Measurements from ENCODE around the gene AGXT.
"Not testable (repeated sequence)": the region's sequence is repeated elsewhere in the genome, so short reads cannot be mapped to it uniquely, and the experiment has no call there.

The AGXT gene

GRCh38 chr2:240839152-240840143, 29.2 kb upstream of the AGXT start:
- no peak for DNase-seq (ENCODE audit: low read depth, low spot score)

GRCh38 chr2:240840435-240841060, 28.1 kb upstream of the AGXT start:
- no peak for DNase-seq (ENCODE audit: low read depth, low spot score)

GRCh38 chr2:240846309-240846708, 22.3 kb upstream of the AGXT start:
- not testable (repeated sequence) for DNase-seq (ENCODE audit: low read depth, low spot score)

- no peak for DNase-seq (ENCODE audit: low read depth, low spot score)
Measured at GRCh38 chr2:240846873-240847595, 21.6 kb upstream of the AGXT start.

GRCh38 chr2:240847817-240848216, 20.8 kb upstream of the AGXT start:
- no peak for DNase-seq (ENCODE audit: low read depth, low spot score)

GRCh38 chr2:240848900-240849680, 19.5 kb upstream of the AGXT start:
- DNase-seq (ENCODE audit: low read depth, low spot score) = no peak

- no peak for DNase-seq (ENCODE audit: low read depth, low spot score)
Measured at GRCh38 chr2:240850026-240850425, 18.6 kb upstream of the AGXT start.

- DNase-seq (ENCODE audit: low read depth, low spot score) = no peak
Measured at GRCh38 chr2:240850756-240851077, 17.9 kb upstream of the AGXT start.

GRCh38 chr2:240851078-240851991, 17.3 kb upstream of the AGXT start:
- DNase-seq (ENCODE audit: low read depth, low spot score) = peak; percentile 49

GRCh38 chr2:240852671-240853314, 15.8 kb upstream of the AGXT start:
- DNase-seq (ENCODE audit: low read depth, low spot score) = no peak

GRCh38 chr2:240855670-240856069, 13.0 kb upstream of the AGXT start:
- no peak for DNase-seq (ENCODE audit: low read depth, low spot score)

- no peak for DNase-seq (ENCODE audit: low read depth, low spot score)
Measured at GRCh38 chr2:240856151-240856980, 12.3 kb upstream of the AGXT start.

- DNase-seq (ENCODE audit: low read depth, low spot score) = no peak
Measured at GRCh38 chr2:240857039-240858008, 11.3 kb upstream of the AGXT start.

GRCh38 chr2:240858321-240858720, 10.3 kb upstream of the AGXT start:
- DNase-seq (ENCODE audit: low read depth, low spot score) = no peak

- no peak for DNase-seq (ENCODE audit: low read depth, low spot score)
Measured at GRCh38 chr2:240858871-240859270, 9.8 kb upstream of the AGXT start.

GRCh38 chr2:240861547-240861946, 7.1 kb upstream of the AGXT start:
- DNase-seq (ENCODE audit: low read depth, low spot score) = no peak

- DNase-seq (ENCODE audit: low read depth, low spot score) = no peak
Measured at GRCh38 chr2:240864475-240864874, 4.1 kb upstream of the AGXT start.

- DNase-seq (ENCODE audit: low read depth, low spot score) = no peak
Measured at GRCh38 chr2:240865391-240865790, 3.2 kb upstream of the AGXT start.

Data from brain pericyte (primary cell).